KOPT-K1 (cell line): ENCODE data around the gene ELOVL5.
"Not testable (repeated sequence)": the region's sequence is repeated elsewhere in the genome, so short reads cannot be mapped to it uniquely, and the experiment has no call there.

Source experiments
- H3K27ac ChIP-seq: fragments of 200-600 bp; sonication (generic); 2 replicates; pipeline ENCODE4 v1.5.1; 2016; ENCODE audit warnings: antibody characterized with exemption, mild to moderate bottlenecking, low read depth, low read length; ENCODE audit not compliant: poor library complexity, severe bottlenecking
- H3K36me3 ChIP-seq: fragments of 200-600 bp; sonication (generic); 2 replicates; pipeline ENCODE4 v1.5.1; 2017; ENCODE audit warnings: antibody characterized with exemption, mild to moderate bottlenecking, low read length, moderate library complexity; ENCODE audit not compliant: insufficient read depth
- H3K9me3 ChIP-seq: fragments of 200-600 bp; sonication (generic); 2 replicates; pipeline ENCODE4 v1.5.1; 2017; ENCODE audit warnings: antibody characterized with exemption, low read length, mild to moderate bottlenecking; ENCODE audit not compliant: insufficient read depth, poor library complexity, severe bottlenecking

Gene ELOVL5

DNA sequence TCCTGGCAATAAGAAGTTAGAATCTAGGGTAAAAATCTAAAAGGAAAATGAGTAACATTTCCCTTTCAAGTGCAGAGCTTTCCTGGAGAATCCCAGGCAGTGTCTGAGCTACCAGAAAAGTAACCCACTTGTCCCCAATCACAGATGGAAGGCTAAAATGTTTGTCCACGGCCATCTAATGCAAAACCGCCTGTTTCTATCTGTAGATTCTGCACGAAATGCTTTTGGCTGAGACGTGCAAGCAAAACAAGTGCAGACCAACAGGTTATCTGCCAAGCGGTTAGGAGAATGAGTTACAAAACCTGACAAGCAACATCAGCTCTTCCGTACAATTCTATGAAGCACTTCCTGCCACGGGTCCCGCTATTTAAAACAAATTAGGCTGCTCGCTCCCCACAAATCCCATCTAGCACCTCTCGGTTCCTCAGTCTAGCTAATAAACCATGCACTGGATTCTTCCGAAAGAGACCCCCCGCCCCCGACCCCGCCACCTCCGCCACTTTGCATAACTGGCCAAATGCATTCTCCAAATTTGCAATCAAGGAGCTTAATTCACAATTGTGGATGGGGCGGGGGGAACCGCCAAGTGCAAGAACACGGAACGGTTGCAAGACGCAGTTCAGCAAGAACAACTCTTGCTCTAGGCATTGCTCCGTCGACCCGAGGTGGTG lies 1.4 kb downstream of the ELOVL5 start:
- H3K27ac ChIP-seq: peak overlapping the region; percentile 94
- no peaks in the 10 kb centered on the region for H3K9me3 ChIP-seq
- H3K36me3 ChIP-seq: peaks cover 42% of the 10 kb centered on the region

GRCh38 chr6:53346049-53346448 lies 2.7 kb downstream of the ELOVL5 start:
- H3K36me3 ChIP-seq: peaks cover 54% of the 10 kb centered on the region
- not testable (repeated sequence) for H3K9me3 ChIP-seq
- peak overlapping the region; percentile 94 for H3K27ac ChIP-seq

- Histone ChIP-seq H3K36me3 (peaks cover 59% of the 10 kb centered on the region), H3K27ac (peak overlapping the region; percentile 94)
Observed at GRCh38 chr6:53344969-53345368, 3.8 kb downstream of the ELOVL5 start.

DNA sequence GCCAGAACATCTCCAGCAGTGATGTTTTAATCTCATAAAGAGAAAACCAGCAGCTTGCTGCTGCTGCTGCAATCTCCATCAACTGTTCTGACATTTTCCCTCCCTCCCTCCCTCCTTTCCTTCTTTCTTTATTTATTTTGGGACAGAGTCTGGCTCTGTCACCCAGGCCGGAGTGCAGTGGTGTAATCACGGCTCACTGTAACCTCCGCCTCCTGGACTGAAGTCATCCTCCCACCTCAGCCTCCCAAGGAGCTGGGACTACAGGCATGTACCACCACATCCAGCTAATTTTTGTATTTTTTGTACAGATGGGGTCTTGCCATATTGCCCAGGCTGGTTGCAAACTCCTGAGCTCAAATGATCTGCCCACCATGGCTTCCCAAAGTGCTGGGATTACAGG lies 5.7 kb downstream of the ELOVL5 start:
- Histone ChIP-seq H3K27ac (peak overlapping the region; percentile 94), H3K36me3 (peaks cover 72% of the 10 kb centered on the region)

More at GRCh38 chr6:53344969-53345368, 3.8 kb downstream of the ELOVL5 start:
- H3K9me3 ChIP-seq: no peaks in the 10 kb centered on the region

DNA sequence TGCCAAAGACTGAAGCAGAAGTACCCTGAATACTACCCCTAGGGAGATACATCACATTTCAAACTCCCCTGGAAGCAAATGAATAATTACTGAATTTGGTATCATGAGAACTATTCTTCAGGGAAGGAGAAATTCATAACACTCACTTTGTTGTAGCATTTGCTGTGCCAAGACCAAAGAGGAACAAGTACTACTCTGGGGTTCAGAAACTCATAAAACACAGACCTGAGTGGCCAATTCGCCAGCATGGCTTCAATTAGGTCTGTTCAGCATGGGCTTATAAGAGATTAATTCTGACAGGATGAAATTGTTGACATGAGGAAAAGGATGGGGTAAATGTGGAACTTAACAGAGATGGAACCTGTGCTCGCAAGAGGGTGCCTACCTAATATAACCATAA lies 6.5 kb downstream of the ELOVL5 start:
- peaks cover 80% of the 10 kb centered on the region for H3K36me3 ChIP-seq
- H3K9me3 ChIP-seq: no peaks in the 10 kb centered on the region
- peak overlapping the region; percentile 94 for H3K27ac ChIP-seq

More for the DNA sequence above, 5.7 kb downstream of the ELOVL5 start:
- H3K9me3 ChIP-seq: no peaks in the 10 kb centered on the region

DNA sequence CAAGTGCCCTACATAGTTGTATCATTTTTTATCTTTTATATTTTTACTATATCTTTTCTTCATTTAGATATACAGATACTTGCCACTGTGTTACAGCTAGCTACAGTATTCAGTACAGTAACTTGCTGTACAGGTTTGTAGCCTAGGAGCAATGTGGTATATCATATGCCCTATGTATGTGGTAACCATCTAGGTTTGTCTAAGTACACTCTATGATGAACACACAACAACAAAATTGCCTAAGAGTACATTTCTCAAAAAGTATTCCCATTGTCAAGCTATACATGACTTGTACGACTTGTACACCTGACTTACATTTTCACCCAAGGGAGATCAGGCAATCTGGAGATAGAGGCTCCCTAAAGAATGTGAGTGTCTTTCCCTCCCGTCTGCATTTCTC lies 8.2 kb downstream of the ELOVL5 start:
- no peaks in the 10 kb centered on the region for H3K9me3 ChIP-seq
- H3K27ac ChIP-seq: peak overlapping the region; percentile 94
- peaks cover 77% of the 10 kb centered on the region for H3K36me3 ChIP-seq

GRCh38 chr6:53339424-53339823 lies 9.3 kb downstream of the ELOVL5 start:
- peak overlapping the region; percentile 78 for H3K27ac ChIP-seq
- H3K9me3 ChIP-seq: no peaks in the 10 kb centered on the region
- peaks cover 69% of the 10 kb centered on the region for H3K36me3 ChIP-seq

DNA sequence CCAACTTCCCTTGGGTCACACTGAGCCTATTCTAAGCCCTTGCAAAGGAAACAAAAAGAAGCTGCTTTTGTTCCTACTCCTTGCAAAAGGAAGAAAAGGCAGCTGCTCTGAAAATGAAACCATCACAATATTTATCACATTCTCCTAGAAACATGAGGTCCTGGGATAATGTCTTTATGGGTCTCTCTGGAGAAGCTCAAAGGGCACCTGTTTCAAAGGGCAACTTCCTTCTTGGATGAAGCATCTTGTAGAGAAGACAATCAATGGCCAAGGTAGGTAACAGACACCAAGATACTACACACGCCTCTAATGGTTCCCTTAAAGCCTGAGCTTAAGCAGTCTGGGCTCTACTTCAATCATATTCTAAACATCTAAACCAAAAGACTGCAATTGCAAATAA lies 10.4 kb downstream of the ELOVL5 start:
- Histone ChIP-seq H3K9me3 (no peaks in the 10 kb centered on the region), H3K27ac (peak overlapping the region; percentile 78), H3K36me3 (peaks cover 61% of the 10 kb centered on the region)

GRCh38 chr6:53336070-53336469 lies 12.7 kb downstream of the ELOVL5 start:
- Histone ChIP-seq H3K36me3 (peaks cover 68% of the 10 kb centered on the region), H3K9me3 (peaks cover 6% of the 10 kb centered on the region), H3K27ac (peak overlapping the region; percentile 78)

DNA sequence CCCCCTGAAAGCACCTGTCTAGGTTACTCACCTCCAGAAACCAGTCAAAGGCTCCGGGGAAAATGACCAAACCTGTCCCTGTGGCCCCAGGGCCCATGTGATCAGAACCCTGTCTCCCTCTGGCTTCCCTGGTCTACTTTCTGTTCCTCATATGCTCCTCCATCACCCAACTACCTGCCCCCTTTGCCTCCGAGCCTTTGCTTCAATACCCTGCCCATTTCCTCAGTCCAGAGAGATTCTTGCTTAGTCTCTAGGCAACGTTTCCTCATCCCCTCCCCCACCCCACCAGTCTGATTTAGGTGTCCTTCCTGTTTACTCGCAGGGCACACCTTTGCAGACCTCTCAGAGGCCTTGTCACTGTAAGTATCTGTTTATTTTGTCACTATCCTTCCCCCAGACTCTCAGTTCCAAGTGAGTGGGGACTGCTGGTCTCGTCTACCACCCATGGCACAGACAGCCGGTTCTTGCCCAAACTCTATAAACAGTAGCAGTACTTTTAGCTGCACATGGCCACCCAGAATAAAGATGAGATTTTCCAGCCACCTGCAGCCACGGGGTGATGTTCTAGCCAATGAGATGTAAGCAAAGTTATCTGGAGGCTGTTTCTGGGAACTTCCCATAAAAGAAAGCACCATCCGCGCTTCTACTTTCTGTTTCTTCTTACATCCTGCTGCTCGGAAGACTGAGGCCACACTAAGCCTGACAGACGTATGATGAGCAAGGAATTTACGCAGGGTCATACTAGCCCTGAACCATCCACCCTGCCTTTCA lies 13.3 kb downstream of the ELOVL5 start:
- Histone ChIP-seq H3K36me3 (peaks cover 69% of the 10 kb centered on the region), H3K27ac (peak overlapping the region; percentile 78)

GRCh38 chr6:53333439-53334408 lies 15.0 kb downstream of the ELOVL5 start:
- Histone ChIP-seq H3K27ac (peak overlapping the region; percentile 78), H3K9me3 (peaks cover 6% of the 10 kb centered on the region), H3K36me3 (peaks cover 70% of the 10 kb centered on the region)

More for the DNA sequence above, 13.3 kb downstream of the ELOVL5 start:
- peaks cover 6% of the 10 kb centered on the region for H3K9me3 ChIP-seq

GRCh38 chr6:53331678-53332077 lies 17.1 kb downstream of the ELOVL5 start:
- Histone ChIP-seq H3K9me3 (peaks cover 6% of the 10 kb centered on the region), H3K36me3 (peaks cover 70% of the 10 kb centered on the region), H3K27ac (no peak overlapping the region)

- H3K27ac ChIP-seq: no peak overlapping the region
- peaks cover 6% of the 10 kb centered on the region for H3K9me3 ChIP-seq
- H3K36me3 ChIP-seq: peaks cover 78% of the 10 kb centered on the region
Observed at GRCh38 chr6:53330137-53330536, 18.6 kb downstream of the ELOVL5 start.

DNA sequence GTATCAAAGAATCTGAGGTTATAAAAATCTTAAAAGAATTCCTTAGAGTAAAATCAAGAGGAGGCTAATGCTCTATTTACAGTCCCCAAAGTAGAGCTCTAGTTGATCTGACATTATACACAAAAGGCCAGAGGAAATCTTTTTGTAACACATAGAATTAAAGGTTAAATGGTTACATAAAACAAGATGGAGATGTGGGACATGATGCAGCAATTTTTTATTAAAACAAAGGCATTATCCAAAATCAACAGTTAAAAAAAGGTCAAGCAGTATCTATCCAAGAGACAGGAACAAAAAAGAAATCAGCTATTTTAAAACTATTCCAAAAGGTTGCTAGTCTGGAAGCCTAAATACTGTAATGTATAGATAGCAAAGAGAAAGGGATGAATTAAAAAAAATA lies 20.4 kb downstream of the ELOVL5 start:
- H3K27ac ChIP-seq: peak overlapping the region; percentile 35
- H3K36me3 ChIP-seq: peaks cover 81% of the 10 kb centered on the region
- peaks cover 6% of the 10 kb centered on the region for H3K9me3 ChIP-seq

DNA sequence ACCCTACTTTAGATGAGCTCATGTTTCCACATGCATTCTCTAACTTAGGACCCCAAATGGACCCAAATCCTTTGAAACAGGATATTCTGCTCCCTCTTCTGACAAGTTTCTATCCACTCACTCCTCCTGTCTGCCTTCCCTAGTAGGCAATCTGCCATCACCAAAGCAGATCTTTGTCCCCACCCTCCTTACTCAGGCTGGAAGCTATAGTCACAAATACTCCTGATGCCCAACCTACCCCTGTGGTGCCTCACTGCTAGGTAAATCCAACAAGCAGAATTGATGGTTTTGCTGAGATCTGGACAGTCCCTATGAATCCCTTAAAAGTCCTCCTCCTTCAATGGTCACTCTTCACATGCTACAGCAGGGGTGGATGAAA lies 21.7 kb downstream of the ELOVL5 start:
- H3K27ac ChIP-seq: peak overlapping the region; percentile 35
- peaks cover 4% of the 10 kb centered on the region for H3K9me3 ChIP-seq
- peaks cover 80% of the 10 kb centered on the region for H3K36me3 ChIP-seq
